ENCODE data around the gene RDX. TPM values are rescaled to one million over a fixed set of nuclear protein-coding genes. Genes with fewer than 3 reads are reported as not detected.
"Not testable (repeated sequence)": the region's sequence is repeated elsewhere in the genome, so short reads cannot be mapped to it uniquely, and the experiment has no call there.

Gene RDX
- total RNA-seq, 1 experiment from 2014 or later, result 0.71 TPM

DNA sequence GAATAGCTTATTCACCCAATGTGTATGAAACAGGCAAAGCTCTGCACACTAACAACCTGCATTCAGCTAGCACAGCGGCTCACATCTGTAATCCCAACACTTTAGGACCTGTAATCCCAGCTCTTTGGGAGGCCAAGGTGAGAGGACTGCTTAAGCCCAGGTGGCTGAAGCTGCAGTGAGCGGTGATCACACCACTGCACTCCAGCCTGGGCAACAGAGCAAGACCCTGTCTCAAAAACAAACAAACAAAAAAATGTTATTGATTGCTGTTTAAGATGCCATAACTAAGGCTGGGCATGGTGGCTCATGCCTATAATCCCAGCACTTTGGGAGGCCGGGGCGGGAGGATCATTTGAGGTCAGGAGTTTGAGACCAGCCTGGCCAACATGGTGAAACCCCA, 15.8 kb downstream of the RDX start:
- not testable (repeated sequence) for H3K4me2 ChIP-seq (ENCODE audit: low read depth, low read length, poor library complexity, severe bottlenecking)

DNA sequence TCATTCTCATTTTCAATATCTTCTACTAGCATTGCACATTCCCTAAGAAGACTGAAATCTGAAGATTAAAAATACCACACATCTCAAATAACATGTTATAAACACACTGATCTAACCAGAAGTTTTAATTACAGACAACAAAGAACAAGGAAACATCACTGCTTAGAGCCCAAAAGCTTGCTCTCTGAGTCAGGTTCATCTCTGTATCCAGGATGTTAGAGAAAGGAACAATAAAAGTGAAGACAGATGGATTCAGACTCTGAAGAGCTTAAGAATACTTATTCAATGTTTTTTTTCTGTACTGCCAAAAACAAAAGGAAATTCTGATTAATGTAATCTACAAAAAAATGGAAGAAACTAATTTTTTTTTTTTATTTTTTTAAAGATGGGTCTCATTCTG, 16.5 kb downstream of the RDX start:
- DNase-seq, result no peak
- no peaks in the 10 kb centered on the region for H3K36me3 ChIP-seq (ENCODE audit: insufficient read depth, low read length)
- no peaks in the 10 kb centered on the region for H3K4me1 ChIP-seq (ENCODE audit: low read length)
- no peak overlapping the region for H2AFZ ChIP-seq (ENCODE audit: low read length)
- no peak overlapping the region for H3K27ac ChIP-seq (ENCODE audit: low read length)
- H3K9me3 ChIP-seq (ENCODE audit: low read length), result no peaks in the 10 kb centered on the region
- no peaks in the 10 kb centered on the region for H4K20me1 ChIP-seq (ENCODE audit: insufficient read depth, low read depth, low read length)
- no peaks in the 10 kb centered on the region for H3K79me2 ChIP-seq (ENCODE audit: low read length)
- H3K27me3 ChIP-seq (ENCODE audit: low read length), result no peaks in the 10 kb centered on the region
- no peak overlapping the region for H3K9ac ChIP-seq (ENCODE audit: low read length)
- H3K9me2 ChIP-seq (replicated peaks; ENCODE audit: insufficient read depth, low read length), result no peaks in the 10 kb centered on the region
- H3K4me3 ChIP-seq (ENCODE audit: low read length), result no peak overlapping the region
- no peak overlapping the region for H3K4me2 ChIP-seq (ENCODE audit: low read depth, low read length, poor library complexity, severe bottlenecking)

More for the DNA sequence above, 15.8 kb downstream of the RDX start:
- H3K4me1 ChIP-seq (ENCODE audit: low read length); H4K20me1 ChIP-seq (ENCODE audit: insufficient read depth, low read depth, low read length); H3K36me3 ChIP-seq (ENCODE audit: insufficient read depth, low read length); H2AFZ ChIP-seq (ENCODE audit: low read length); H3K27ac ChIP-seq (ENCODE audit: low read length); H3K9me2 ChIP-seq (replicated peaks; ENCODE audit: insufficient read depth, low read length); H3K4me3 ChIP-seq (ENCODE audit: low read length); H3K9me3 ChIP-seq (ENCODE audit: low read length); H3K27me3 ChIP-seq (ENCODE audit: low read length); H3K9ac ChIP-seq (ENCODE audit: low read length); DNase-seq; H3K79me2 ChIP-seq (ENCODE audit: low read length): not testable (repeated sequence)

DNA sequence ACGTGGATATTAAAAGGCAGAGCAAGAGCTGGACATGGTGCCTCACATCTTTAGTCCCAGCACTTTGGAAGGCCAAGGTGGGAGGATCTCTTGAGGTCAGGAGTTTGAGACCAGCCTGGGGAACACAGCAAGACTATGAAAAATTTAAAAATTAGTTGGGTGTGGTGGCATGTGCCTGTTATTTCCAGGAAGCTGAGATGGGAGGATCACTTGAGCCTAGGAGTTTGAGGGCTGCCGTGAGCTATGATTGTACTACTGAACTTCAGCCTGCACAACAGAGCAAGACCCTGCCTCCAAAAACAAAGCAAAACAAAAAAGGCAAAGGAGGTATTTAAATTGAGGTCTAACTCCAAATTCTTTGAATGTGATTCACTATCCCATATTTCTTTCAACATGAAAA, 23.5 kb downstream of the RDX start:
- H3K36me3 ChIP-seq (ENCODE audit: insufficient read depth, low read length), result no peaks in the 10 kb centered on the region
- no peak for DNase-seq
- no peak overlapping the region for H3K4me2 ChIP-seq (ENCODE audit: low read depth, low read length, poor library complexity, severe bottlenecking)
- H3K79me2 ChIP-seq (ENCODE audit: low read length), result no peaks in the 10 kb centered on the region
- no peaks in the 10 kb centered on the region for H3K27me3 ChIP-seq (ENCODE audit: low read length)
- H2AFZ ChIP-seq (ENCODE audit: low read length), result no peak overlapping the region
- no peaks in the 10 kb centered on the region for H3K9me3 ChIP-seq (ENCODE audit: low read length)
- no peak overlapping the region for H3K4me3 ChIP-seq (ENCODE audit: low read length)
- H4K20me1 ChIP-seq (ENCODE audit: insufficient read depth, low read depth, low read length), result no peaks in the 10 kb centered on the region
- no peaks in the 10 kb centered on the region for H3K9me2 ChIP-seq (replicated peaks; ENCODE audit: insufficient read depth, low read length)
- no peaks in the 10 kb centered on the region for H3K4me1 ChIP-seq (ENCODE audit: low read length)
- no peak overlapping the region for H3K9ac ChIP-seq (ENCODE audit: low read length)
- no peak overlapping the region for H3K27ac ChIP-seq (ENCODE audit: low read length)

DNA sequence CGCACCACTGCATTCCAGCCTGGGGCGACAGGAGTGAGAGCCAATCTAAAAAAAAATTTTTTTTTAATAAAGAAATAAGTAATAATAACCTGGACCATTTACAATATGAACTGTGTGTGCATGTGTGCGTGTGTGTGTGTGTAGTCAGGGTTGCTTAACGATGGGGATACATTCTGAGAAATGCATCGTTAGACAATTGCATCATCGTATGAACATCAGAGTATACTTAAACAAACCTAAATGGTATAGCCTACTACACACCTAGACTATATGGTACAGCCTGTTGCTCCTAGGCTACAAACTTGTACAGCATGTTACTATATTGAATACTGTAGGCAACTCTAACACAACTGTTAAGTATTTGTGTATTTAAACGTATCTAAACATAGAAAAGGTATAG, 26.4 kb downstream of the RDX start:
- Histone ChIP-seq H3K4me1 (ENCODE audit: low read length) (no peaks in the 10 kb centered on the region), H3K27me3 (ENCODE audit: low read length) (no peaks in the 10 kb centered on the region), H4K20me1 (ENCODE audit: insufficient read depth, low read depth, low read length) (no peaks in the 10 kb centered on the region), H2AFZ (ENCODE audit: low read length) (no peak overlapping the region), H3K4me2 (ENCODE audit: low read depth, low read length, poor library complexity, severe bottlenecking) (no peak overlapping the region), H3K9me2 (replicated peaks; ENCODE audit: insufficient read depth, low read length) (no peaks in the 10 kb centered on the region), H3K79me2 (ENCODE audit: low read length) (no peaks in the 10 kb centered on the region), H3K36me3 (ENCODE audit: insufficient read depth, low read length) (no peaks in the 10 kb centered on the region), H3K9ac (ENCODE audit: low read length) (no peak overlapping the region), H3K4me3 (ENCODE audit: low read length) (no peak overlapping the region), H3K9me3 (ENCODE audit: low read length) (no peaks in the 10 kb centered on the region), H3K27ac (ENCODE audit: low read length) (no peak overlapping the region)
- DNase-seq, result no peak

DNA sequence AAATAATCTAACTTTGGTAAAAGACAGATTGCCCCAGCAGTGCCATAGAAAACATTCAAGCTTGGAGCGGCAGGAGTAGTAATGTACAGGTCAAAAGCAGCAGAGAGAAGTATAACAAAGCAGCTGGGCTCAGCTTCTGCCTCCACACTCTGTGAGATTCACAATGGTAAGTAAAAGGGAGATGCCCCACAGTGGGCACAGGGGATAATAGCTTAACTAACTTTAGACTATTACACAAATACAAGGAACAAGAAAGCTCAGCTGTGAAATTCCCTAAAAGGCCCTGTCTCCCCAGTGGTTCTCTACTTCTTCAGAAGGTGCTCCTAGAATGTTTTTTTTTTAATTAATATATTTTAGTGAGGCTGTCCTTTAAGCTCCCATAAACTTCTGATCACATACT, 28.0 kb downstream of the RDX start:
- H3K9me2 ChIP-seq (replicated peaks; ENCODE audit: insufficient read depth, low read length), result no peaks in the 10 kb centered on the region
- no peak for DNase-seq

DNA sequence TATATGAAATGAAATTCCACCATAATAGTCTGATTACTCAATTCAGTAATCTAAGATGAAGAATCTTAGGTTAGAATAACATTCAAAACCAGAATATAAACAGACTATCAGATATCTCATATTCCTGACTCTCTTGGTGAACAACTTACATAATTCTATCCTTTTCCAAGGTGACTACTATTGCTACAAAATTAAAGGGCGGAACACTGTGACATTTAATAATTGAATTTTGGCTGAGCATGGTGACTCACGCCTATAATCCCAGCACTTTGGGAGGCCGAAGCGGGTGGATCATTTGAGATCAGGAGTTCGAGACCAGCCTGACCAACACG, 34.4 kb downstream of the RDX start:
- H3K4me3 ChIP-seq (ENCODE audit: low read length), result no peak overlapping the region
- no peaks in the 10 kb centered on the region for H3K9me2 ChIP-seq (replicated peaks; ENCODE audit: insufficient read depth, low read length)
- no peak overlapping the region for H3K4me2 ChIP-seq (ENCODE audit: low read depth, low read length, poor library complexity, severe bottlenecking)
- DNase-seq, result no peak
- no peaks in the 10 kb centered on the region for H4K20me1 ChIP-seq (ENCODE audit: insufficient read depth, low read depth, low read length)
- no peaks in the 10 kb centered on the region for H3K27me3 ChIP-seq (ENCODE audit: low read length)
- no peaks in the 10 kb centered on the region for H3K79me2 ChIP-seq (ENCODE audit: low read length)
- H3K9me3 ChIP-seq (ENCODE audit: low read length), result no peaks in the 10 kb centered on the region
- H3K27ac ChIP-seq (ENCODE audit: low read length), result no peak overlapping the region
- no peaks in the 10 kb centered on the region for H3K36me3 ChIP-seq (ENCODE audit: insufficient read depth, low read length)
- no peak overlapping the region for H2AFZ ChIP-seq (ENCODE audit: low read length)
- no peak overlapping the region for H3K9ac ChIP-seq (ENCODE audit: low read length)
- no peaks in the 10 kb centered on the region for H3K4me1 ChIP-seq (ENCODE audit: low read length)

More for the DNA sequence above, 28.0 kb downstream of the RDX start:
- Histone ChIP-seq H3K36me3 (ENCODE audit: insufficient read depth, low read length) (no peaks in the 10 kb centered on the region), H3K4me1 (ENCODE audit: low read length) (no peaks in the 10 kb centered on the region), H4K20me1 (ENCODE audit: insufficient read depth, low read depth, low read length) (no peaks in the 10 kb centered on the region), H2AFZ (ENCODE audit: low read length) (no peak overlapping the region), H3K79me2 (ENCODE audit: low read length) (no peaks in the 10 kb centered on the region), H3K27me3 (ENCODE audit: low read length) (no peaks in the 10 kb centered on the region), H3K4me3 (ENCODE audit: low read length) (no peak overlapping the region), H3K4me2 (ENCODE audit: low read depth, low read length, poor library complexity, severe bottlenecking) (no peak overlapping the region), H3K9ac (ENCODE audit: low read length) (no peak overlapping the region), H3K9me3 (ENCODE audit: low read length) (no peaks in the 10 kb centered on the region), H3K27ac (ENCODE audit: low read length) (no peak overlapping the region)

DNA sequence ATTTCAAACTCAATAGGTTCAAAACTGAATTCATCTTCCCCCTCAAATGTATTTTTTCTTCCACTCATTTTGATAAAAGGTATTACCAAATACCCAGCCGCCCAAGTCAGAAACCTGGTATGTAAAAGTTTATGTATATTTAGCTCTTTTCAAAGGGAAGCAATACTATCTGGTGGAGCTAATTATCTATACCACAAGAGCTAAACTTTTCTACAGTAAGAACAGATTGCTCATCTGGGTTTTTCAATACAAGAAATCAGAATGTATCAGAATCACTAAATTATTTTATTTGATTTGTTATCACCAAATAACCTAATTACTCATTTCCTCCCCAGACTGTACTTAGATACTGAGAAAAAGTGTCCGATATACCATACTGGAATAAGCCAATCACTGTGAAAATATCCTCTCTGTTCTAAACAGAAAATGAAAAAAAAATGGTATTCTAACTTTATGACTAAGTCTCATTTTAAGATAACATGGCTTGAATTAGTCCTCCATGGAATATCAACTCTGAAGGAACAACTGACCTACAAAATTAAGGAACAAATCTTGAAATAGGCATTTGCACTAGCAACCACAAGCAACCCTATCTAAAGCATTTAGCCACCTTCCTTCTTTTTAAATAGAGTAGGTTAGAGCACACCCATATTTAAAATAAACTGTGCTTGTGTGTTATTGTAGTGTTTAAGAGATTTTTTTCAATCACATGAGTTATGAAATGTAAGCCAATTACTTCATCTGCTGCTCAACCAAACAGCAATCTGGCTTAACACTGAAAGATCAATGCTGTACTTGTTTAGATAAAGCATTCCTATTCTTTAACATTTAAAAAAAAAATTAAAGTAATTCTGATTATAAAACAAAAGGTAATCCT, 35.0 kb downstream of the RDX start:
- no peaks in the 10 kb centered on the region for H4K20me1 ChIP-seq (ENCODE audit: insufficient read depth, low read depth, low read length)
- H3K27me3 ChIP-seq (ENCODE audit: low read length), result no peaks in the 10 kb centered on the region
- no peaks in the 10 kb centered on the region for H3K9me2 ChIP-seq (replicated peaks; ENCODE audit: insufficient read depth, low read length)
- H3K9me3 ChIP-seq (ENCODE audit: low read length), result no peaks in the 10 kb centered on the region
- no peaks in the 10 kb centered on the region for H3K36me3 ChIP-seq (ENCODE audit: insufficient read depth, low read length)
- no peak overlapping the region for H2AFZ ChIP-seq (ENCODE audit: low read length)
- H3K27ac ChIP-seq (ENCODE audit: low read length), result no peak overlapping the region
- H3K4me2 ChIP-seq (ENCODE audit: low read depth, low read length, poor library complexity, severe bottlenecking), result no peak overlapping the region
- no peaks in the 10 kb centered on the region for H3K4me1 ChIP-seq (ENCODE audit: low read length)
- DNase-seq, result no peak
- H3K4me3 ChIP-seq (ENCODE audit: low read length), result no peak overlapping the region
- no peak overlapping the region for H3K9ac ChIP-seq (ENCODE audit: low read length)
- H3K79me2 ChIP-seq (ENCODE audit: low read length), result no peaks in the 10 kb centered on the region

DNA sequence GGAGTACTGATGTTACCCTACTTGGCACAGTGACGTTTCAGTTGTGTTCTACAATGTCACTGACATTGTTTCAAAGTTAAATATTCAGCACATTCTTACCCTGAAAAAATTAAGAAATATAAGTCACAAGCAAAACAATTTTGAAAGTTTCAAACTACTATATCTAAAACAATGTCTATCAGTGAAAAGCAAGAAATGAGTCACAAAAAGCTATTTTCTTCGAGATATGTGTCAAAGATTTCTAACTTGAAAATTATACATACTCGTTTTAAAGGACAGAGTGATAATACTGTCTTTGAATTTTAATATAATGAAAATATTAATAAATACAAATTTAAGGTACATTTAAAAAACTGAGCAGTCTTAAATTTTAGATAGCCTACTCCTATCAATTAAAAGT, 42.9 kb downstream of the RDX start:
- Histone ChIP-seq H3K4me1 (ENCODE audit: low read length) (no peaks in the 10 kb centered on the region), H3K4me2 (ENCODE audit: low read depth, low read length, poor library complexity, severe bottlenecking) (no peak overlapping the region), H3K9ac (ENCODE audit: low read length) (no peak overlapping the region), H3K9me3 (ENCODE audit: low read length) (no peaks in the 10 kb centered on the region), H3K36me3 (ENCODE audit: insufficient read depth, low read length) (no peaks in the 10 kb centered on the region), H3K27me3 (ENCODE audit: low read length) (no peaks in the 10 kb centered on the region), H3K27ac (ENCODE audit: low read length) (no peak overlapping the region), H3K9me2 (replicated peaks; ENCODE audit: insufficient read depth, low read length) (no peaks in the 10 kb centered on the region), H2AFZ (ENCODE audit: low read length) (no peak overlapping the region), H3K4me3 (ENCODE audit: low read length) (no peak overlapping the region), H3K79me2 (ENCODE audit: low read length) (no peaks in the 10 kb centered on the region), H4K20me1 (ENCODE audit: insufficient read depth, low read depth, low read length) (no peaks in the 10 kb centered on the region)
- no peak for DNase-seq
